ELR (cell line): Measurements from ENCODE around the gene MXI1.
"Not testable (repeated sequence)": the region's sequence is repeated elsewhere in the genome, so short reads cannot be mapped to it uniquely, and the experiment has no call there.

ENCODE experiments used
- DNase-seq: peaks from one replicate; pipeline ENCODE4 v3.0.0-alpha.2; 2015; ENCODE audit warnings: low read depth

The MXI1 gene

DNA sequence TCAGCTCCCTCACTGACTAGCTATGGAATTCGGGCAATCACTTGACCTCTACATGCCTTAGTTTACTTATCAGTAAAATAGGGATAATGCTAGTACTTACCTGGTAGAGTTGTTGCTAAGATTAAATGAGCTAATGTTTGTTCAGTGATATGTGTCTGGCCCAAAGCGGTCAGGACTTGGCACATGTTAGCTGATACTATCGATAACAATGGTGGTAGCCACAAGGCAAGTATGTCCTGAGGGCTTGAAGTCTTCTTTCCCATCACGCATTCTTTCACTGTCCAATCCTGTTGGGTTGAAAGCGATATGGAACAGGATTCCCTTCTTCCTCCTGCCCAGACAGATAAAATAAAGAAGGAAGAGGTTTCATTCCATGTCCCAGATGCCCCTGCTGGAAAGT lies 25.5 kb upstream of the MXI1 start:
- no peak for DNase-seq

DNA sequence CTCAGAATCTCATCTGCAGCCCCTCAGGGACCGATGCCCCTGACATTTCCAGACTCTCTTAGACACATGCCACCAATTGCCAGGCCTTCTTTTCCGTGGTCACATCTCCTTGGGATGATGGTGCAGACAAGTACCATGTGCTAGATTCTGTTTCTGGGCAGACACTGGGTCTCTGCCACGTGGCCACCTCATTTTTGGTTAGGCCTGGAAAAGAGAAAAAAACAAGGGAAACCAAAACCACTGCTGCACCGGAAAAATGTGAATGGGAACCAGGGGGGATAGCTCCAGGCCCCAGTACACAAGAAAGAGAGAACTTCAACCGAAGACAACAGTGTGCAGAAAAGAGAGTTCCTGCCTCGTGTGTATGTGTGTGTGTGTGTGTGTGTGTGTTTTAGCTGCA lies 23.0 kb upstream of the MXI1 start:
- no peak for DNase-seq

DNA sequence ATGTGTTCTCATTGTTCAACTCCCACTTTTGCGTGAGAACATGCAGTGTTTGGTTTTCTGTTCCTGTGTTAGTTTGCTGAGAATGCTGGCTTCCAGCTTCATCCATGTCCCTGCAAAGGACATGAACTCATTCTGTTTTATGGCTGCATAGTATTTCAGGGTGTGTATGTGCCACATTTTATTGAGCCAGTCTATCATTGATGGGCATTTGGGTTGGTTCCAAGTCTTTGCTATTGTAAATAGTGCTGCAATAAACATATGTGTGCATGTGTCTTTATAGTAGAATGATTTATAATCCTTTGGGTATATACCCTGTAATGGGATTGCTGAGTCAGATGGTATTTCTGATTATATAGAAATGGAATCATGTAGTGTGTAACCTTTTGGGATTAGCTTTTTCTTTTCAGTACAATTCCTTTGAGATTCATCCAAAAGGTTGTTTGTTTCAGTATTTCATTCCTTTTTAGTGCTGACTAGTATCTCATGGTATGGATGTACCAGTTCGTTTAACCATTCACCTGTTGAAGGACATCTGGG lies 21.7 kb upstream of the MXI1 start:
- DNase-seq, result not testable (repeated sequence)

DNA sequence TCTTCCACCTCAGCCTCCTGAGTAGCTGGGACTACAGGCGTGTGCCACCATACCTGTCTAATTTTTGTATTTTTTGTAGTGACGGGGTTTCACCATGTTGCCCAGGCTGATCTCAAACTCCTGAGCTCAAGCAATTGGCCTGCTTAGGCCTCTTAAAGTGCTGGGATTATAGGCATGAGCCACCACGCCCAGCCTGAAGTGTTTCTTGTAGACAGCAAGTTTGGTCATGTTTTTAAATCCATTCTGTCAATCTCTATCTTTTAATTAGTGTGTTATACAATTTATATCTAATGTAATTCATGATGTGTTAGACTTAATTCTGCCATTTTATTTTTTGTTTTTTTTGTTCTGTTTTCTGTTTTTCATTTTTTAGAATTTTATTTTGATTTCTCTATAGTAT lies 17.2 kb upstream of the MXI1 start:
- DNase-seq, result no peak

DNA sequence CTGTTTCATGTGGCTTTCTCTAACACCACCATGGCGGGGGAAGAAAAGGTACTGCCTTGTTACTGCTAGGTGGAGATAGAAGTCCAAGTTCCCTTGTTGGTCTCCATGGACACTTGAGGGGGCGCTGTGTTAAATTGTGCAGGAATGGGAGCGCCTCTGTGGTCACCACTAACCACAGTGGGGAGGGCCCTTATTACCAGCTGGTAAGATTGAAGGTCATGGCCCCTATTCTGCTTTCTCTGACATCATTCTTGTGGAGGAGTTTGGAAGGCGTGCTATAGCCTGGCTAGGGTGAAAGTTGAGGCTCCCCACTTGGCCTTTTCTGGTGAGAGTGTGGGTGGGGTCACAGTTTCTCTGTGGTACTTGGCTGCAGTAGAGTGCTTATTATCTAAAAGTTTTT lies 14.9 kb upstream of the MXI1 start:
- peak; percentile 20 for DNase-seq

DNA sequence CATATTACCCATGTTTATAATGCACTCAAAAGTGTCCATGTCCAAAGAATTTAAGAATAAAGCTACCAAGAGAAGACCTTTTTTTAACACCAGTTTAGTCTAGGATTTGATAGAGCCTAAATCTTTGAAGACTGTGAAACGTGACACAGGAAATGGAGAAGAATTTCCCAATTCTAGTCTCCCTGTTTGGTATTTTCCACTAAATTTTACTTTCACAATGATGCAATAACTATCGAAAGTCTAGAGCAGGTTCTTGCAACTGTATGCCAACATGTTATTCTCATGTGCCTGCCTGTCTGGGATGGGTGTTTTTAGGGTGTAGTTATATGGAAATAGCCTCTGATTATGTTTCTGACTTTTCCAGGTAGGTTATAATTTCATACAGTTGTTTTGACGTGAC lies 6.9 kb upstream of the MXI1 start:
- DNase-seq, result no peak

DNA sequence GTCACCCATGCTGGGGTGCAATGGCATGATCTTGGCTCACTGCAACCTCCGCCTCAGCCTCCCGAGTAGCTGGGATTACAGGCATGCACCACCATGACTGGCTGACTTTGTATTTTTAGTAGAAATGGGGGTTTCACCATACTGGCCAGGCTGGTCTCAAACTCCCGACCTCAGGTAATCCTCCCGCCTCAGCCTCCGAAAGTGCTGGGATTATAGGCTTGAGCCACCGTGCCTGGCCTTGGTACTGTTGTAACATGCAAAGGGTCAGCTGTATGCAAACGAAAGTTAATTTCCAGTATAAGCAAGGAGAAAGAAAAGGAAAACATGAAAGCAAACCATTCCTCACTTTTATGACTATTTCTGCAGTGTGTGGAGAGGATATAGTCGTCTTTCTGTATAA lies 6.4 kb upstream of the MXI1 start:
- not testable (repeated sequence) for DNase-seq

DNA sequence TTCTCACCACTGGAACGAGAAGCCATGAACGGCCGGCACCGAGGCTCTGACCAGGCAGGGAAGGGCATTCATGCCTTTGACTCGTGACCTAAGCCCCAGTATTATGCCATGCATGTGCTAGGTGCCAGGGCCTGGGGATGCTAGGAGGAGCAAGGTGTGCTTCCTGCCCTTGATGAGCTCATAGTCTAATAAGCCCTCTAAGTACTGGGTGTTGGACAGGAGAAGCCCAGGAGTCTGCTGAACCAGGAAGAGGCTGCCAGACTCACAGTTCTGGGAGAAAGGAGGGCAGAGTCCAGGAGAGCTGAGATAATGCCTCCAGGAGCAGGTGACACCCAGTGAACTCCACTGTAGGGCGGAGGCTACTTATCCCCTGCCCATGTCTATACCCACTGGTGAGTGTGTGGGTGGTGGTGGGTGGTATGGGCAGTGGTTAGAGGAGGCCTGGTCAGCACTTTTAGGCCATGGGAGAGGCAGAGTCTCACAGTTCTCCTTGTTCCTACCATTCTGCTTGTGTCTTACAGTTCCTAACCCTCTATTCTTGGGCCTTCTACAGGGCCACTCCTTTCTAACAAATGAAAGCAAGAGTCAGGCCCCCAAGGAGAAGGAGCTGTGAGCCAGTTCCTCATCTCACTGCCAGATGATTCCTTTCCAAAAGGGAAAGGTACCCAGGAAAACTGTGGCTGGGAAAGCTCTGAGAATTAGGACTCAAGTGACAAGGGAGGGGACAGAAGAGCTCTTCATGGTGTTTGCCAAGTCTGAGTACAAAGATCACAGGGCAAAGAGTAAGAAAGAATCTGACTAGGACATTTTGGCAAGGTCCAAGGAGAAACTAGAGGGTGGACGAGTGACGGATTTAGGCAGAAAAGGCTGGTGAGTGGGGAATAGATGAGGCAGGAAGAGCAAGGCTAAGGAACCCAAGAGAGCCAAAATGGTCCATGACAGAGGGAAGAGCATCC lies 3.6 kb upstream of the MXI1 start:
- DNase-seq, result no peak

DNA sequence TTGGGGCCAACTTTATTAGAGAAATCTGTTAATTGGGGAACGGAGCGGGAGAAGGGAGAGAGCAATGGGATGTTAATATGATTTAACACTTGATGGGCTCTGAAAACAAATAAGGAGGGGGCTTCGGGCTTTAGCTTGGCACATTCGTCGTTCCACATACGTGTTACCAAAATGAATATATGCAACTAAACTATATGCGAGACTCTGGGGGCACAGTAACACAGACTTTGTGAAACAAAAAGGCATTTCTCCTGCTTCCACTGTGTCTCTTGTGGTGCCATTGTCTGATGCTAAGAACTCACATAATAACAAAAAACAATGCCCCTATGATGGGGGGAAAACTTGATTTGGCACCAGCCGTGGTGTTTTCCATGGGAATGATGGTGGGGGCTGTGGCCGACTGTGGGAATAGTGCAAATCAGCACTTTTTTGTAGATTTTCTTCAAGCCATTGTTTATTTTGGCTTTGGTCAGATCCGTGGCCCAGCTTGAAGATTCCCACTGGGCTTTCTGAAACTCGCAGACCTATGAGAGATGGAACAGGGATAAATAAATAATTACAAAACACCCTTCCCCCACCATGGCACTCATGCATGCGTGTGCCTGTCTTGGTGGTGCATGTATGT lies 2.2 kb upstream of the MXI1 start:
- no peak for DNase-seq

DNA sequence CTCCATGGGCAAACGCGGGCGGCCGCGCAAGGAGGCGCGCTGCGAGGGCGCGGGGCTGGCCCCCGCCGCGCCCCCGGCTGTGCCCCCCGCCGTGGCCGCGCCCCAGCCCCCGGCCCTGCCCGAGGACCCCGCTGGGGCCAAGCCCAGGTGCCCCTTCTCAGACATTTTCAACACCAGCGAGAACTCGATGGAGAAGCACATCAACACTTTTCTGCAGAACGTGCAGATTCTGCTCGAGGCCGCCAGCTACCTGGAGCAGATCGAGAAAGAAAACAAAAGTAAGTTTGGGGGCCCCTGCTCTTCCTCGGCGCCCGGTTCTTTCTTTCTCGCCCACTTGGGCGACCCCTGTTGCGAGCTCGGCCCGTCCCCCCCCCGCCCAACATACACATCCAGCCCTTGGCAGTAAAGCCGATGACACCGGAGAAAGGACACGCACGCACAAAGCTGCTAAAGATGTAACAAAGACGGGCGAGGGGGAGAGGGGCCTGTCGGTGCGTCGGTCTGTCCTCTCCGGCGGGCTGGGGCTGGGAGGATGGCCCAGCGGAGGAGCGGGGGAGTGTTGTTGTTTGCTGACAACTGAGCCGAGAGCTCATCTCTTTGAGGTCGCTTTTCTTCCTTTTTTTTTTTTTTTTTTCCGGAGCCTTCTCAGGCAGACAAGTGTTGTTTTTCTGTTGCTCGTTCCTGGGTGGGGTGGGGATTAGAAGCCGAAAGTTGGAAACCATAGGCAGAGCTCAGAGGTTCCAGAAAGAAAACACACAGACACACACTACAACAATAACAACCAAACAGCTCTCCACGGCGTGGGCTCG lies 604 bp downstream of the MXI1 start:
- peak; percentile 60 for DNase-seq

DNA sequence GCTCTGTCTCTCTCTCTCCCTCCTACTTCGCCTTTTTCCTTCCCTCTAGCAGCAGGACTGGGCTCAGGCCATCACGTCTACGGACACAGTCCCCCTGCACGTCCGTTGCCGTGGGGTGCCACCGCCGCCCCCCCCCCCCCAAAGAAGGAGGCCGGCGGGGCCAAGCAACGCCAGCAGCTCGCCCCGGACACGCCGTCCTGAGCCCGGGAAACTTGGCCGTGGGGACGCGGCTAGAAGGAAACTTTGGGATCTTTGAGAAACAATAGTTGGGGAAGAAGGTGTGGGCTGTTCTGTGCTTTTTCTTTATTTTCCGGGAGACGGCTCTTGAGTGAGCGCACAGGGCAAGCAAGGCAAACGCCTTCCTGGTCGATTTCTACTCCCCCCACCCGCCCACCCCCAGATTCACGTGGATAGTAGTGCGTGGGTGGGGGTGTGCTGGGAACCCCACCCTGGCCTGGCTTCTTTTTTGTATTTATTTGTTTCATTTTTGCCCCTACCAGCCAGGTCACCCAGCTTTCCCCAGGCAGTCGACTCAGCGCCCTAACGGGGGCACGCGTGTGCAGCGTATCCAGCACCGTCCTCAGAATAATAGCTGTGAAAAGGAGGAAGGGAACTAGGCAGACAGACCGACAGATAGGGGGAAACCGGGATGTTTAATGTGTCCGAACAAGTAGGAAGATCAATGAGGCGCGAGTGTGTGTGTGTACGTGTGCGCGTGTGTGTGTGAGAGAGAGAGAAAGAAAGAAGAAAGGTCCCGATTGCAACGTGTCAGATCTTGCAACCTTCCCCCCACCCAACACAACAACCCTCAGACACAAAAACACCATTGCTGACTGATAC lies 1.4 kb downstream of the MXI1 start:
- peak; percentile 68 for DNase-seq

DNA sequence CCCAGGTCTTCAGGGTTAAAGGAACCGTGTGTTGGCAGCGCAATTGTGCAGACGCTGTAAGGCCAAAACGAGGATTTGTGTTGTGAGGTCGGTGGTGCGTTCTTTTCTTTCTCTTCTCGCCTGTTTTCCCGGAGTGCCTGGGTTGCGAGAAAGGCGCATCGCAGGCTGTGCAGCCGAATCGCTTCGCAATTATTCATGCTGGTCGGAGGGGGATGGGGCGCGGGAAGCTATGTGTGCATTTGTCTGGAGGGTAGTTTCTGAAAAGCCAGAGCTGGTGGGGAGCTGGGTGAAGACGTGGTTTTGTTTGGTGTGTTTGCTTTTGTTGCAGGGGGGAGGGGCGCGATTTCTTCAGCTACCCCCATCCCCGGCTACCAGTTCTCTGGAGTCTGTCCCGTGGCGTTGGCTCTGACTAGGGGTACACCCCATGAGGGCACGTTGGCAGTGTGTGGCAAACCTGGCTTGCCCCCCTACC lies 2.1 kb downstream of the MXI1 start:
- peak; percentile 81 for DNase-seq

DNA sequence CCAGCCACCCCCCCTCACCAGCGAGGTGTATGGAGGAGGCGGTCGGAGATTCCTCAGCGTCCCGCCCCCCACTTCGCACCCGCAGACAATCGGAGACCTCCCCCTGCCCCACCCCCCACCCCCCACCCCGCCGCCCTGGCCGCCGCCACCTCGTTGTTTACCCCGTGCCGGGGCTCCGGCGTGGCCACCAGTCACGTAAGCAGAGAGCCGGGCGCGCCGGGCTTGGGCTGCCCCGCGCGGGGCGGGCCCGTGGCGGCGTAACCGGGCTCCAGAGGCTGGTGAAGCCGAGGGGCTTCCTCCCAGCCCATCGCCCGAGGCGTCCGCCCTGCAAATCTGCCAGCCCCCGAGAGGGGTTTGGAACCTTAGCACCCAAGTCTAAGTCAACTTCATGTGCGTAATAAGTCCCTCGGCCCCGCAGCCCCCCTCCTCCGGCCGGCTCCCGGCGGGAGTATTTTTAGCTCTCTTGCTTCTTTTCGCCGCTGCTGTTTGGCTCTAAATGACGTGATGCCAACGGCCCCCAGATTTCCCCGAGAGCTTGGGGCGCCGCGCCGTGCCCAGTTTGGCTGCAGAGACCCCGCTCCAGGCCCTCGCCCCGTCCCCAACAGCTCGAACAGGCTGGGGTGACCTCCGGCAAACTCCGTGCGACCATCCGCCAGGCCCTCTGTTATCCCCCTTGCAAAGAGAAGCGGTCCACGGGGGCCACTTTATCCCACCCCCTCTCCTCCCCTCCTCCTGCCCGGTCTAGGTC lies 2.7 kb downstream of the MXI1 start:
- peak; percentile 49 for DNase-seq

DNA sequence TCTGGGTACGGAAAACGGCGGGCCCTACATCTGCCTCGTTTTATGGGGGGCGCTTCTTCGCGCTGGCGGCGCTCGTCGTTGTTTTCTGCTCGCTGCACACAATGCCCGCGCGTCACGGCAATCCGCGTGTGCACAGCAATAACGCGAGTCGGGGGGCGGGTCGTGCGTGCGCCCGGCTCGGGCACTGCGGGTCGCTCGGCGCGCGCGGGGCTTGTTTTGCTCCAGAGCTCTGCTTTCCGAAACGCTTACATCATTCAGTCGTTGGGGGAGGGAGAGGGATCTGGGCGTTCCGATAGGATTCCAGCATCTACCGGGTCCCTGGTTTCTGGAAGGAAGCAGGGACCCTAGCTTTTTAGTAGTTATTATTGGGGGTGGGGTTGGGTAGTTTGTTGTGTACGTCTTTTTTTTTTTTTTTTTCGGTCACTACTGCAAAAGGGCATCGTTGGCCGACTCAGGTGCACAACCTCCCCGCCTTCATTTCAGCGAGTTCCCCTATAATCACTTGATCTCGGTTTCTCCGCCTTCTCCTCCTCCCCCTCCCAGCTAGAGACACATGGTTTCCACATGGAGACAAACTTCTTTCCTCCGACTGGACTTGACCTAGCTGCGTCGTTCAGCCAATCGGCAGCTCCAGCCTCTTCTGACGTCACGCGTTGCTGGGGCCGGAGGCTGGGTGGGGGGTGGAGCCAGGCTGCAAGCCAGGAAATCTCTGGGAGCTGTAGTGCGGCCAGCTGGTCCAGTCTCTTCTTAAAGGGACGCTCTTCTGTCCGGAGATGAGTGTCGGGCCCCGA lies 3.5 kb downstream of the MXI1 start:
- peak; percentile 99 for DNase-seq

DNA sequence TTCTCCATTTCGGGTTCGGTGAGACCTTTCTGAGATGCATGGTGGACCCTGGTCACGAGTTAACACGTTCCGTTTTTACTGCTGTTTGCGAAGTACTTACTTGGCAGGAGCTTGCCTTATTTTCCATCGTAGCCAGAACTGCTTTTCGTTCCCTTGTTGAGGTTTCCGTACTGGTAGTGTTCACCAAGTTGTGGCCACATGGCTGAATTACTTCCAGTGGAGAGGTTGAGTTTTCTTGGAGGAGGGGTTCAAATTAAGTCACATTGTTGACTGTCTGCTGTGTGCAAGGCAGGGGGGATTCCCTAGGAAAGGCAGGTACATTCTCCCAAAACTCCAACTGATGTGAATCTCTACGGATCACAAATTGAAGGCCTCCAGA lies 4.0 kb downstream of the MXI1 start:
- DNase-seq, result no peak

DNA sequence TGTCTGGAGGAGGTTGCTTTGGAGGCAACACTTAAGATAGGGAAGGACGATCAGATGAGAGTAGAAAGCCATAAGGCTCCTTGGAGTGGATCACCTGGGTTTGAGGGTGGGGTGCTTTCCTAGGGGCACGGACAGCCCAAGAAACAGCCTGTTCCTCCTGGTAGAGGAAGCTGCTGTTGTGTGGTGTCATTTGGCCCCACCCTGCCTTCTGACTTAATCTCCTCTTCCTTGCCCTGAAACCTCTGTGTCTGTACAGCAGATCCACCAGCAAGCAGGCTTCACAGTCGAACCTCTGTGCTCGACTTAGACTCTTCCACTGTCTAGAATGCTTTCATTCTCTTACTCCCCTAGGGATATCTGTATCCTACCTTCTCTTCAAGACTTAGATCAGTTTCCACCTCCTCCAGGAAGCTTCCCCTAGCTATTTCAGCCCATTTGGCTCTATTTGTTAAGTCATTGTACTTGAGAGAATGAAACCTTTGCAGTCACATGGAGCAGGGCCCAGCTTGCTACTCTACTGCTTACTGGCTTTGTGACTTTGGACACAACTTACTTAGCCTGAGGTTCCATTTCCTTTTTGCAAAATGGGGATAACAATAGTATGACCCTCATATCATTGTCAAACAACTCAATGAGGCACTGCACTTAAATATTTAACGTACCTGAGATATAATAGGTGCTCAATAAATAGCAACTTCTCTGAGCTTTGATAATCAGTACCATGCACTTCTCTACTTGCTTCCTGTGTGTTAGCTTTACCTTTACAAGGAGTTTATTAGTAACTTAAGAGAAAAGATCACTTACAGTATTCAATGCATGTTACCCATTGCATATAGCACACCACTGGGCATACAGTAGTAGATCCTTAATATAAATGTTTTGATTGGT lies 5.0 kb downstream of the MXI1 start:
- DNase-seq, result no peak

DNA sequence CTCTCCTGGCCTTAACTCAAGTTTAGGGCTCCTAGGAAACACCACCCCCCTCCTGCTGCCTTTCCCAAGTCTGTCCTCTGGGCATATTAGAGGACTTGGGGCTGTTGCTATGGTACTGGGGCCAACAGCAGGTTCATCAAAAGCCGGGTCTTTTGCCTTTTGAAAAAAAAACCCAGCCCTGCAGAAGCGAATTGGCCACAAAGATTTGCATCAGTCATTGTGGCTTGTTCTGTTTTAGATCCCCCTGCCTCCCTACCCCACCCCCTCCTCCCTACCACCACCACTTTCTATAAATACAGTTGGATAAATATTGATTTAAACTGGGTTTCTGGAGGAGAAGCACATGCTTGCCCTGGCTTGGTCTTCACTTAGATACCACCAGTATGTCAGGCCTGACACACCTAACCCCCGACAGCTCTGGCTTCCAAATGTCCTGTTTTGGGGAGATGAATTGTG lies 7.0 kb downstream of the MXI1 start:
- no peak for DNase-seq

DNA sequence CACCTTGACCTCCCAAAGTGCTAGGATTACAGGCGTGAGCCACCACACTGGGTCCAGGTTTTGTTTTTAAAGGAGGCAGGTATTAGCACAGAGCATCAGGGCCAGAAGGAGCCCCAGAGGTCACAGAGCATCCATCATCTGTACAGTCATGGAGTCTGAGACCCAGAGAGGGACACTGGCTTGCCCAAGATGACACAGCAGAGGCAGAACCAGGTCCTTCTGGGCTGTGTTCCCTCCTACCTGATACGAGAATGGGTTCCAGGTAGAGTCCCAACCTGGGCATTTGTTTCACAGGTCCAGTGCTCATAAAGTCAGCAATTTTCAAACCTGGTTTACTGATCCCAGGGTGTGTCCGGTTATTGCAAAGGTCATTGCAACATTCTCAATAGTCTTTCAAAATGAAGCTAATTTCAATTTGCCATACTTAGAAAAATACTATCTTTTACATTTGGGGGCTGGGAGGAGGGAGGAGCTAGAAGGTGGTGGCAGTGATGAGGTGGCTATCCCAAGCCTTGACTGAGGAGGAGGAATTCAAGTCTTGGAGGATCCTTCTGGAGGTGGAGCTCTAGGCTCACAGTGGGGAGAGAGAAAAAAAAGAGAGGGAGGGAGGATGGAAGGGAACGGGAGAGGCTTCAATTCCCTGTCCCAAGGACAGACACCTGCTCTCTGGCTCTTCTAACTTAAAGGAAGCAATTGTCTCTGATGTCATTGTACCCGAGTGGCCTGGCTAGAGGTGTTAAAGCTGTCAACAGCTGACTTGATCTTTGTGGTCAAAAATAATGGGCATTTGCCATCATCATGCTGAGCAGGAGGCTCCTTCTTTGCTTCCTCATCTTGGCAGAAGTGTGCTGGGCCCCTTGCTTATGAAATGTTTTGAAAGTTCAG lies 8.1 kb downstream of the MXI1 start:
- no peak for DNase-seq
